ENCODE measurements around the gene VPS37C.

DNA sequence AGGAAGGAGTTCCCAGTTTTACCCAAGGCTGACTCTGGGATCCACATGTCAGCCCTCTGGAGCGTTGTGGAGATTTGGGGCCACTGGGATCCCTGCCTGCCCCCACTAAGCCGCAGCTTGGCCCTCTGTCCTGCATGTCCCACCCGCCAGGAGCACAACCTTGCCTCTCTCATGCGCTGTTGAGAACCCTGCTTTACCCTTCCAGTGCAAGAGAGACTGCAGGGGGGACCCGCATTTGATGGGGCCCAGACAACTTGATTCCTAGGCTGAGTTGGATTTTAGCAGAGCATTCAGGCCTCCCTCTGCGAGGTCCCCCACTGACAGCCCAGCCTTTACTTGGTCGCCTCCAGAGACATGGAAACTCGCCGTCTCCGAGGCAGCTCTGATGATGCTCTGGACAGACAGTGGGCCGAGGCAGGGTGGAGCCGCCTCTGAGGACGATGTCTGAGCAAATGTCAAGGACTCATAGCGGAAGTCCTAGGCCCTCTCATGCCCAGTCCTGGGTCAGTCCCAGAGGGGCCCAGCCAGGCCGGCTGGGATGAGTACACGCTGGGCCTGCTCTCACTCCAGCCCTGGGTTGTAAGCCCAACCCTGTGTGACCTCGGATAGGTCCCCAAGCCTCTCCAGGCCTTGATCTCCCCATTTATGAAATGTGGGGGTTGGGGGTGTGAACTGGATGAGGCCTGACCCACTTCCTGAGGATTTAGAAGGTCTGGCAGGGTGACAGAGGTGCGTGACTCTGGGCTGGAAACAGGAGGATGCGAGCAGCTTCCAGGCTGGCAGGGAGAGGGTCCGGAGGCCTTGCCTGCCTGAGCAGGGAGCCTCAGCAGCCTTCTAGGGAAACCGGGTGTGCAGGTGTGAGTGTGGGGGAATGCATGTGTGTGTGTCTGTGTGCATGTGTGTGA is 58.3 kb downstream of the VPS37C start:
- no peak for TF ChIP-seq CTCF (conservative IDR thresholded peaks at IDR 0.05)
- no peak for TF ChIP-seq ZFX (IDR thresholded peaks at IDR 0.05)
